Fibroblast of mammary gland (primary cell): ENCODE data around the gene RPL7L1.

Experiments
- DNase-seq: peaks from one replicate; pipeline ENCODE4 v3.0.0-alpha.2; 2010; ENCODE audit warnings: low read depth
- H3K4me3 ChIP-seq: 2 replicates; pipeline ENCODE4 v1.5.1; 2011; ENCODE audit warnings: low read depth, mild to moderate bottlenecking, low read length, moderate library complexity; ENCODE audit not compliant: control insufficient read depth
- TF ChIP-seq, protein P1 (sequence below): conservative IDR thresholded peaks from 2 replicates; pipeline ENCODE4 v1.5.1; 2011; ENCODE audit warnings: low read depth, low read length, inconsistent platforms; ENCODE audit not compliant: control insufficient read depth, insufficient read depth

Gene RPL7L1

GRCh38 chr6:42938987-42939809, 59.8 kb downstream of the RPL7L1 start:
- no peak for DNase-seq
- H3K4me3 ChIP-seq: no peak overlapping the region
- TF ChIP-seq, protein P1, sequence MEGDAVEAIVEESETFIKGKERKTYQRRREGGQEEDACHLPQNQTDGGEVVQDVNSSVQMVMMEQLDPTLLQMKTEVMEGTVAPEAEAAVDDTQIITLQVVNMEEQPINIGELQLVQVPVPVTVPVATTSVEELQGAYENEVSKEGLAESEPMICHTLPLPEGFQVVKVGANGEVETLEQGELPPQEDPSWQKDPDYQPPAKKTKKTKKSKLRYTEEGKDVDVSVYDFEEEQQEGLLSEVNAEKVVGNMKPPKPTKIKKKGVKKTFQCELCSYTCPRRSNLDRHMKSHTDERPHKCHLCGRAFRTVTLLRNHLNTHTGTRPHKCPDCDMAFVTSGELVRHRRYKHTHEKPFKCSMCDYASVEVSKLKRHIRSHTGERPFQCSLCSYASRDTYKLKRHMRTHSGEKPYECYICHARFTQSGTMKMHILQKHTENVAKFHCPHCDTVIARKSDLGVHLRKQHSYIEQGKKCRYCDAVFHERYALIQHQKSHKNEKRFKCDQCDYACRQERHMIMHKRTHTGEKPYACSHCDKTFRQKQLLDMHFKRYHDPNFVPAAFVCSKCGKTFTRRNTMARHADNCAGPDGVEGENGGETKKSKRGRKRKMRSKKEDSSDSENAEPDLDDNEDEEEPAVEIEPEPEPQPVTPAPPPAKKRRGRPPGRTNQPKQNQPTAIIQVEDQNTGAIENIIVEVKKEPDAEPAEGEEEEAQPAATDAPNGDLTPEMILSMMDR: no peak
